GM19395 (cell line): ENCODE measurements around the gene PROC.

ENCODE experiments used
- ATAC-seq: cut with Tn5 transposase; IDR thresholded peaks from one replicate; pipeline ENCODE4 v1.9.1; 2021; ENCODE audit warnings: mild to moderate bottlenecking, moderate library complexity; ENCODE audit not compliant: unreplicated experiment

The PROC gene

GRCh38 chr2:127413200-127413599 is 5.0 kb upstream of the PROC start:
- no peak for ATAC-seq

- no peak for ATAC-seq
Observed at GRCh38 chr2:127413782-127414637, 4.2 kb upstream of the PROC start.

GRCh38 chr2:127414638-127415592 is 3.3 kb upstream of the PROC start:
- no peak for ATAC-seq

GRCh38 chr2:127415593-127416505 is 2.4 kb upstream of the PROC start:
- peak; percentile 79 for ATAC-seq

- no peak for ATAC-seq
Observed at GRCh38 chr2:127416506-127417001, 1.7 kb upstream of the PROC start.

- no peak for ATAC-seq
Observed at GRCh38 chr2:127417406-127417805, 821 bp upstream of the PROC start.

- no peak for ATAC-seq
Observed at GRCh38 chr2:127419112-127419430, 844 bp downstream of the PROC start.

GRCh38 chr2:127419448-127420038 is 1.3 kb downstream of the PROC start:
- no peak for ATAC-seq

- ATAC-seq, result no peak
Observed at GRCh38 chr2:127420039-127420864, 2.0 kb downstream of the PROC start.

GRCh38 chr2:127421116-127421800 is 3.0 kb downstream of the PROC start:
- no peak for ATAC-seq

- ATAC-seq, result no peak
Observed at GRCh38 chr2:127421871-127422558, 3.8 kb downstream of the PROC start.

GRCh38 chr2:127422559-127423477 is 4.6 kb downstream of the PROC start:
- no peak for ATAC-seq

- ATAC-seq, result no peak
Observed at GRCh38 chr2:127423478-127423843, 5.2 kb downstream of the PROC start.

- no peak for ATAC-seq
Observed at GRCh38 chr2:127423880-127424279, 5.7 kb downstream of the PROC start.

GRCh38 chr2:127424598-127425520 is 6.6 kb downstream of the PROC start:
- no peak for ATAC-seq
